Progenitor cell of endocrine pancreas (in vitro differentiated cells): ENCODE measurements around the gene LILRB4. TPM values are rescaled to one million over a fixed set of nuclear protein-coding genes. Genes with fewer than 3 reads are reported as not detected.
A peak's percentile ranks its signal among the peaks of the same experiment; 100 is the strongest.

Source experiments
- DNase-seq: peaks from one replicate; pipeline ENCODE4 v3.0.0; 2021; ENCODE audit warnings: low spot score; ENCODE audit not compliant: unreplicated experiment
- H3K27ac Mint-ChIP-seq: 2 replicates; pipeline ENCODE4 v1.8.0; 2021; ENCODE audit warnings: mild to moderate bottlenecking, moderate library complexity, mixed read lengths
- H3K27me3 Mint-ChIP-seq: 2 replicates; pipeline ENCODE4 v1.8.0; 2021; ENCODE audit warnings: mixed read lengths
- H3K36me3 Mint-ChIP-seq: 2 replicates; pipeline ENCODE4 v1.8.0; 2022; ENCODE audit warnings: mixed read lengths; ENCODE audit not compliant: insufficient read depth
- H3K4me1 Mint-ChIP-seq: 2 replicates; pipeline ENCODE4 v1.8.0; 2021; ENCODE audit warnings: low read depth, mixed read lengths
- H3K4me3 Mint-ChIP-seq: 2 replicates; pipeline ENCODE4 v1.8.0; 2021; ENCODE audit warnings: low read depth, mild to moderate bottlenecking, moderate library complexity, mixed read lengths
- H3K9me3 Mint-ChIP-seq: 2 replicates; pipeline ENCODE4 v1.8.0; 2021; ENCODE audit warnings: low read depth, mixed read lengths
- total RNA-seq: library from RNA; stranded (reverse); gene quantifications from 2 replicates; pipeline ENCODE4 v1.2.1, GENCODE V29; 2021
- TF ChIP-seq, protein P1 (sequence below): fragments of 200-600 bp; sonication (generic); IDR thresholded peaks from one replicate; pipeline ENCODE4 v1.5.0; 2021; ENCODE audit warnings: antibody characterized with exemption, mild to moderate bottlenecking; ENCODE audit not compliant: unreplicated experiment

Gene LILRB4
- total RNA-seq, 1 donor from 2014 or later: not detected

DNA sequence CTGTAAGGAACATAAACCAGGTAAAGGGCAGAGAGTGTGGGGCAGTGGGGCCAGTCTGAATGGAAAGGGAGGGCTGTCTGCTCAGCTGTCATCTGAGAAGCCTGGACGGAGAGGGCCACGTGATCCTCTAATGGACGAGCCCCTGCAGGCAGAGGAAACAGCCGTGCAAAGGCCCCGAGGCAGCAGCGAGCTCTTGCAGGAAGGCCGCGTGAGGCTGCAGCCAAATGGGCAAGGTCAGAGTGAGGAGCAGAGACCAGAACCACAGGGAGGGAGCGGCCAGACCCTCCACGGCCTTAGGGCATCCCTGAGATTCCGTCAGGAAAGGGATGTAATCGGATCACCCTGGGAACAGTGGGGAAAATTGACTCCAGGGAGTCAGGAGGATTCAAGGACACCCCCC, 4.4 kb downstream of the LILRB4 start:
- TF ChIP-seq, protein P1, sequence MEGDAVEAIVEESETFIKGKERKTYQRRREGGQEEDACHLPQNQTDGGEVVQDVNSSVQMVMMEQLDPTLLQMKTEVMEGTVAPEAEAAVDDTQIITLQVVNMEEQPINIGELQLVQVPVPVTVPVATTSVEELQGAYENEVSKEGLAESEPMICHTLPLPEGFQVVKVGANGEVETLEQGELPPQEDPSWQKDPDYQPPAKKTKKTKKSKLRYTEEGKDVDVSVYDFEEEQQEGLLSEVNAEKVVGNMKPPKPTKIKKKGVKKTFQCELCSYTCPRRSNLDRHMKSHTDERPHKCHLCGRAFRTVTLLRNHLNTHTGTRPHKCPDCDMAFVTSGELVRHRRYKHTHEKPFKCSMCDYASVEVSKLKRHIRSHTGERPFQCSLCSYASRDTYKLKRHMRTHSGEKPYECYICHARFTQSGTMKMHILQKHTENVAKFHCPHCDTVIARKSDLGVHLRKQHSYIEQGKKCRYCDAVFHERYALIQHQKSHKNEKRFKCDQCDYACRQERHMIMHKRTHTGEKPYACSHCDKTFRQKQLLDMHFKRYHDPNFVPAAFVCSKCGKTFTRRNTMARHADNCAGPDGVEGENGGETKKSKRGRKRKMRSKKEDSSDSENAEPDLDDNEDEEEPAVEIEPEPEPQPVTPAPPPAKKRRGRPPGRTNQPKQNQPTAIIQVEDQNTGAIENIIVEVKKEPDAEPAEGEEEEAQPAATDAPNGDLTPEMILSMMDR: no peak

DNA sequence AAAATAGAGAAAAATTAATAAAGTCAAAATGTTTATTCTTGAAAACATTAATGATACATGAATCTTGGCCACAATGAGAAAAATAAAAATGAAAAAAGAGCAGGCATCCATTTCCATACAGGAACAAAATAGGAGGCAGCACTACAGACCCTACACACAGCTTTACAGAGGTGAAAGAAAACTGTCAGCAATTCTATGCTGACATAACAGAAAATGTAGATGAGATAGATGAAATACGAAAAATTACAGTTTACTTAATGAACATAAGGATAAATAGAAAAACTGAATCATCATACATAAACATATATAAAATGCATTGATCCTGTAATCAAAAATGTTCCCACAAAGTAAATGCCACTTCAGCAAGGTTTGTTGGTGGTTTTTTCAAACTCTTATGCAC, 5.6 kb downstream of the LILRB4 start:
- Mint-ChIP-seq H3K9me3 (peaks cover 42% of the 10 kb centered on the region), H3K36me3 (peaks cover 3% of the 10 kb centered on the region), H3K27ac (no peak overlapping the region), H3K4me1 (no peaks in the 10 kb centered on the region), H3K27me3 (no peaks in the 10 kb centered on the region), H3K4me3 (no peak overlapping the region)
- no peak for DNase-seq
- TF ChIP-seq, protein P1: no peak

More for the DNA sequence above, 4.4 kb downstream of the LILRB4 start:
- DNase-seq: no peak
- Mint-ChIP-seq H3K27me3 (no peaks in the 10 kb centered on the region), H3K4me1 (no peaks in the 10 kb centered on the region), H3K4me3 (no peak overlapping the region), H3K36me3 (peaks cover 4% of the 10 kb centered on the region), H3K27ac (no peak overlapping the region), H3K9me3 (peaks cover 44% of the 10 kb centered on the region)

DNA sequence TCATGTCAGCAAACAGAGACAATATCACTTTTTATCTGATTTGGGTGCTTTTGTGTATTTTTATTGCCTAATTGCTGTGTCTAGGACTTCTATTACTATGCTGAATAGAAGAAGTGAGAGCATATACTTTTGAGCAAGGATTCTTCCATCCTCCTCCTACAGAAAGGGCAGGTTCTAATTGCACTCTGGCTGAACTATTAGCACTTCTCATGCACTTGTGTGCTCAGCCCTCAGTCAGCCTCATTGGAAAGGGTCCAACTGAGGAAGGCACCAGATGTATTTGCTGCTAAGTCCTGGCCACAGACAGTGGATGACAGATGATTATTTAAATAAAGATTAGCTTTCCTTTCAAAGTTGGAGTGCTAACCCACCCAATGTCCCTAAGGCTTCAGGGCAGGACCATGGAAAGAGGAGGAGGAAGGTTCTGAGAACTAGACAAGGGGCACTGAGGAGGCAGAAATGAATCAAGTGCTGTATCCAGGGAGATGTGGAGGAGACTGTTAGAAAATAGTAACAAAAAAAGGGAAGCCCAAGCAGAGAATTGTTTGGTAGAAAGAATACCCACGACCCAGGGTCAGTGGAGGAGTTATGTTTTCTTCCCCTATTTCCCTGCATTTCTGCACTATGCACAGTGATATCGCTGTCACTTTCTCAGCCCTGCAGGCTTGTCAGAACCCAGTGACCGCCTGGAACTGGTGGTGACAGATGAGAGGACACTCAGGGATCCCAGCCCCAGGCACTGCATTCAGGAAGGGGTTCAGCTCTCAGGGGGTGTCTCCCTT, 8.0 kb downstream of the LILRB4 start:
- no peak overlapping the region for H3K27ac Mint-ChIP-seq
- TF ChIP-seq, protein P1: no peak
- peaks cover 36% of the 10 kb centered on the region for H3K9me3 Mint-ChIP-seq
- H3K4me1 Mint-ChIP-seq: no peaks in the 10 kb centered on the region
- H3K27me3 Mint-ChIP-seq: no peaks in the 10 kb centered on the region
- H3K4me3 Mint-ChIP-seq: no peak overlapping the region
- DNase-seq: no peak
- peaks cover 3% of the 10 kb centered on the region for H3K36me3 Mint-ChIP-seq

DNA sequence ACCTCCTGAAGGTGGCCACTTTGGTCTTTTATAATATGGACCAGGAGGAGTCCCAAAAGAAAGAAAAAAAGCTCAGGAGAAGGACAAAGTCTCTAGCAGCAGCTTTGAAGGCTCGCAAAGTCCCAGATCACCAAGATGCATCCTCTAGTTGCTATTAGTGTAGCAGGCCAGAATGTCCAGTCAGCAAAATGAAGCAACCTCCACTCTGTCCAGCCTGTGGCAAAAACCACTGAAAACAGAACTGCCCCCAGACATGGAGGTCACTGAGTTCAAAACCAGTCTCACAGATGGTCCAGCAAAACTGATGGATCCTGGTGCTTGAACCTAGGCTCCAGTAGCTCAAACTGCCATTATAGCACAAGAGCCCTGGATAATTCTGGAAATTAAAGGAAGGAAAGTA, 10.4 kb downstream of the LILRB4 start:
- Mint-ChIP-seq H3K4me1 (no peaks in the 10 kb centered on the region), H3K4me3 (no peak overlapping the region), H3K27me3 (no peaks in the 10 kb centered on the region), H3K27ac (no peak overlapping the region), H3K9me3 (peaks cover 31% of the 10 kb centered on the region), H3K36me3 (peaks cover 3% of the 10 kb centered on the region)
- TF ChIP-seq, protein P1: no peak
- DNase-seq: no peak

DNA sequence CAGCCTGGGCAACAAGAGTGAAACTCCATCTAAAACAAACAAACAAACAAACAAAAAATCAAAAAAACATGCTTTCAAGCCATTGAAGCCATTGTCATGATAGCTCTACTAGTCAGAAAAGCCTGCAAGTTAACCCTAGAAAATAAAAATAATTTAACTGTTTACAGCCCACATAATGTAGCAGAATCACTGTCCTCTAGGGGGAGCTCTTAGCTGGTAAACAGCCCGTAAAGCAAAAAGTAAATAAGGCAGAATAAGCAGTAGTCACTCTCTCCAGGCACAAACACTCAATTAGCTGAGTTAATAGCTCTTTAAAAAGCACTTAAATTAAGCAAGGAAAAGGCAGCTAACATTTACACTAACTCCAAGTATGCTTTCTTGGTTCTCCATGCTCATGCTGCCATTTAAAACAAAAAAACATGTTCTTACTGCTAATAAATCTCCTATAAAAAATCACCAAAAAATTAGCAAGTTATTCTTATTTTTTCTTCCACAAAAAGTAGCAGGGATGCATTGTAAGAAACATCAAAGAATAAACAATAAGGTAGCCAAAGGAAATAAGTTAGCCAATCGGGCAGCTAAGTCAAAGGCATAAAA, 11.3 kb downstream of the LILRB4 start:
- peaks cover 26% of the 10 kb centered on the region for H3K9me3 Mint-ChIP-seq
- H3K27ac Mint-ChIP-seq: no peak overlapping the region
- no peaks in the 10 kb centered on the region for H3K27me3 Mint-ChIP-seq
- H3K36me3 Mint-ChIP-seq: peaks cover 2% of the 10 kb centered on the region
- no peaks in the 10 kb centered on the region for H3K4me1 Mint-ChIP-seq
- no peak for DNase-seq
- no peak overlapping the region for H3K4me3 Mint-ChIP-seq
- TF ChIP-seq, protein P1: peak; percentile 21
